Astrocyte (in vitro differentiated cells and primary cell): ENCODE data around the gene TMEM123. TPM values are rescaled to one million over a fixed set of nuclear protein-coding genes. Genes with fewer than 3 reads are reported as not detected.

Source experiments
- DNase-seq: peaks from one replicate; pipeline ENCODE4 v3.0.0-alpha.2; 2010; ENCODE audit warnings: low read depth
- FAIRE-seq: peaks from 2 replicates; lab custom pipeline; 2011; peaks lifted over from hg19 to GRCh38; lab: Jason Lieb, UNC
- H2AFZ ChIP-seq: 2 replicates; pipeline ENCODE4 v1.6.0; 2012; ENCODE audit warnings: low read depth, low read length, inconsistent platforms
- H3K27ac ChIP-seq: 2 replicates; pipeline ENCODE4 v1.5.1; 2011; ENCODE audit warnings: low read depth, low read length, inconsistent platforms
- H3K27me3 ChIP-seq: 2 replicates; pipeline ENCODE4 v1.6.0; 2011; ENCODE audit warnings: low read length, inconsistent platforms; ENCODE audit not compliant: insufficient read depth
- H3K36me3 ChIP-seq: 2 replicates; pipeline ENCODE4 v1.5.1; 2011; ENCODE audit warnings: low read length, inconsistent platforms; ENCODE audit not compliant: insufficient read depth
- H3K4me1 ChIP-seq: 2 replicates; pipeline ENCODE4 v1.5.1; 2011; ENCODE audit warnings: low read length, inconsistent platforms; ENCODE audit not compliant: insufficient read depth
- H3K4me2 ChIP-seq: 2 replicates; pipeline ENCODE4 v1.6.0; 2012; ENCODE audit warnings: low read length, inconsistent platforms
- H3K4me3 ChIP-seq: 2 replicates; pipeline ENCODE4 v1.5.1; 2011; ENCODE audit warnings: low read depth, mild to moderate bottlenecking, low read length, inconsistent platforms; ENCODE audit not compliant: insufficient read depth
- H3K79me2 ChIP-seq: 2 replicates; pipeline ENCODE4 v1.6.0; 2012; ENCODE audit warnings: mild to moderate bottlenecking, low read length, inconsistent platforms; ENCODE audit not compliant: insufficient read depth
- H3K9ac ChIP-seq: 2 replicates; pipeline ENCODE4 v1.6.0; 2012; ENCODE audit warnings: mild to moderate bottlenecking, low read length, inconsistent platforms
- H3K9me3 ChIP-seq: 2 replicates; pipeline ENCODE4 v1.5.1; 2012; ENCODE audit warnings: low read depth, mild to moderate bottlenecking, low read length, inconsistent platforms; ENCODE audit not compliant: insufficient read depth
- H4K20me1 ChIP-seq: 2 replicates; pipeline ENCODE4 v1.6.0; 2012; ENCODE audit warnings: low read length, inconsistent platforms; ENCODE audit not compliant: insufficient read depth
- H3K27ac Mint-ChIP-seq: one replicate; pipeline ENCODE4 v1.8.0; 2021; ENCODE audit warnings: mild to moderate bottlenecking, mixed read lengths; ENCODE audit not compliant: unreplicated experiment
- H3K27me3 Mint-ChIP-seq: one replicate; pipeline ENCODE4 v1.8.0; 2021; ENCODE audit warnings: low read depth, mixed read lengths; ENCODE audit not compliant: unreplicated experiment
- H3K36me3 Mint-ChIP-seq: one replicate; pipeline ENCODE4 v1.8.0; 2021; ENCODE audit warnings: low read depth, mixed read lengths; ENCODE audit not compliant: unreplicated experiment
- H3K4me1 Mint-ChIP-seq: one replicate; pipeline ENCODE4 v1.8.0; 2021; ENCODE audit warnings: low read depth, mixed read lengths; ENCODE audit not compliant: unreplicated experiment
- H3K4me3 Mint-ChIP-seq: one replicate; pipeline ENCODE4 v1.8.0; 2021; ENCODE audit warnings: mild to moderate bottlenecking, moderate library complexity, mixed read lengths; ENCODE audit not compliant: unreplicated experiment
- H3K9me3 Mint-ChIP-seq: one replicate; pipeline ENCODE4 v1.8.0; 2021; ENCODE audit warnings: mild to moderate bottlenecking, mixed read lengths; ENCODE audit not compliant: unreplicated experiment
- CTCF ChIP-seq: IDR thresholded peaks from 2 replicates; pipeline ENCODE4 v1.5.1; 2011; ENCODE audit warnings: low read depth, mild to moderate bottlenecking, inconsistent platforms, low read length, moderate library complexity; ENCODE audit not compliant: insufficient read depth
- EZH2 ChIP-seq: IDR thresholded peaks from 2 replicates; pipeline ENCODE4 v1.6.1; 2012; ENCODE audit warnings: mild to moderate bottlenecking, low read length, inconsistent platforms; ENCODE audit not compliant: insufficient read depth
- total RNA-seq: library from RNA; stranded (reverse); gene quantifications from 2 replicates; pipeline ENCODE4 v1.2.1, GENCODE V29; 2021

TMEM123 gene
- total RNA-seq, 1 donor from 2014 or later = 234 TPM

- H3K36me3 ChIP-seq = no peaks in the 10 kb centered on the region
- H3K9me3 Mint-ChIP-seq = peaks cover 14% of the 10 kb centered on the region
- no peaks in the 10 kb centered on the region for H3K4me1 ChIP-seq
- H3K36me3 Mint-ChIP-seq = peaks cover 34% of the 10 kb centered on the region
- H3K9ac ChIP-seq = no peak overlapping the region
- H3K9me3 ChIP-seq = peaks cover 3% of the 10 kb centered on the region
- H3K4me2 ChIP-seq = no peak overlapping the region
- H3K4me3 Mint-ChIP-seq = no peak overlapping the region
- no peak overlapping the region for H3K27ac Mint-ChIP-seq
- DNase-seq = no peak
- peaks cover 42% of the 10 kb centered on the region for H3K79me2 ChIP-seq
- H3K27me3 Mint-ChIP-seq = no peaks in the 10 kb centered on the region
- H3K4me3 ChIP-seq = no peak overlapping the region
- FAIRE-seq = no peak
- H3K27ac ChIP-seq = no peak overlapping the region
- H3K27me3 ChIP-seq = no peaks in the 10 kb centered on the region
- no peak overlapping the region for H2AFZ ChIP-seq
- peaks cover 22% of the 10 kb centered on the region for H3K4me1 Mint-ChIP-seq
- peaks cover 21% of the 10 kb centered on the region for H4K20me1 ChIP-seq
- no peak for TF ChIP-seq EZH2
- no peak for TF ChIP-seq CTCF
These were observed 21.2 kb downstream of the TMEM123 start for GRCh38 chr11:102431404-102431803.

- H3K9ac ChIP-seq = no peak overlapping the region
- H3K27ac ChIP-seq = no peak overlapping the region
- no peak overlapping the region for H3K4me2 ChIP-seq
- no peaks in the 10 kb centered on the region for H3K27me3 ChIP-seq
- TF ChIP-seq CTCF (no peak), EZH2 (no peak)
- FAIRE-seq (no peak), DNase-seq (peak; percentile 41)
- H3K36me3 ChIP-seq = no peaks in the 10 kb centered on the region
- H3K27ac Mint-ChIP-seq = no peak overlapping the region
- H2AFZ ChIP-seq = no peak overlapping the region
- no peak overlapping the region for H3K4me3 ChIP-seq
- peaks cover 22% of the 10 kb centered on the region for H4K20me1 ChIP-seq
- no peaks in the 10 kb centered on the region for H3K27me3 Mint-ChIP-seq
- peaks cover 22% of the 10 kb centered on the region for H3K4me1 Mint-ChIP-seq
- peaks cover 44% of the 10 kb centered on the region for H3K79me2 ChIP-seq
- H3K9me3 Mint-ChIP-seq = peaks cover 14% of the 10 kb centered on the region
- no peaks in the 10 kb centered on the region for H3K4me1 ChIP-seq
- no peak overlapping the region for H3K4me3 Mint-ChIP-seq
- peaks cover 30% of the 10 kb centered on the region for H3K36me3 Mint-ChIP-seq
- peaks cover 3% of the 10 kb centered on the region for H3K9me3 ChIP-seq
These were observed 22.3 kb downstream of the TMEM123 start for GRCh38 chr11:102430158-102430836.

GRCh38 chr11:102429691-102430090 lies 22.9 kb downstream of the TMEM123 start:
- no peaks in the 10 kb centered on the region for H3K27me3 ChIP-seq
- H3K4me1 Mint-ChIP-seq = peaks cover 21% of the 10 kb centered on the region
- peaks cover 48% of the 10 kb centered on the region for H3K79me2 ChIP-seq
- H3K9ac ChIP-seq = no peak overlapping the region
- H3K36me3 ChIP-seq = no peaks in the 10 kb centered on the region
- H3K4me3 Mint-ChIP-seq = no peak overlapping the region
- H3K27ac ChIP-seq = no peak overlapping the region
- H3K27ac Mint-ChIP-seq = no peak overlapping the region
- FAIRE-seq (no peak), DNase-seq (no peak)
- TF ChIP-seq EZH2 = no peak
- TF ChIP-seq CTCF = no peak
- H3K4me1 ChIP-seq = no peaks in the 10 kb centered on the region
- no peaks in the 10 kb centered on the region for H3K27me3 Mint-ChIP-seq
- H3K36me3 Mint-ChIP-seq = peaks cover 30% of the 10 kb centered on the region
- H4K20me1 ChIP-seq = peaks cover 28% of the 10 kb centered on the region
- H3K9me3 Mint-ChIP-seq = peaks cover 14% of the 10 kb centered on the region
- no peak overlapping the region for H2AFZ ChIP-seq
- H3K4me3 ChIP-seq = no peak overlapping the region
- no peak overlapping the region for H3K4me2 ChIP-seq
- H3K9me3 ChIP-seq = peaks cover 3% of the 10 kb centered on the region
